Measurements from ENCODE around the gene PRPF40A.

DNA sequence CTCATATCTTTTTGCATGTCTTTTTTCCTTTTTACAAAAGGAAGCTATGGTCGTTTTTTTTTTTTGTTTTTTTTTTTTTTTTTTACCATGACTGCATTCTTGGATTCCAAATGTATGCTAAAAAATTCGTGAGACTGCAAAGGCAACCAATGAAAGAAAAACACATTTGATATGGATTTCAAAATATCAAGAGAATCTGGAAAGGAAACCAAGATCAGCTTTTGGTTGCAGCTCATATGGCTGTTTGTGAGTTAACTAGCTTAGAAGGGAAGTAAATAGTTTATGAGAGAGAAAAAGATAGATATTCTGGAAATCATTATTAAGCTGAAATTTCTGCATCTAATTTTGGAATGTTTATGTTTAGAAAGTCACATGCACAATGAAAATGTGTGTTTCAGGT is 110.3 kb downstream of the PRPF40A start:
- TF ChIP-seq, protein P1, sequence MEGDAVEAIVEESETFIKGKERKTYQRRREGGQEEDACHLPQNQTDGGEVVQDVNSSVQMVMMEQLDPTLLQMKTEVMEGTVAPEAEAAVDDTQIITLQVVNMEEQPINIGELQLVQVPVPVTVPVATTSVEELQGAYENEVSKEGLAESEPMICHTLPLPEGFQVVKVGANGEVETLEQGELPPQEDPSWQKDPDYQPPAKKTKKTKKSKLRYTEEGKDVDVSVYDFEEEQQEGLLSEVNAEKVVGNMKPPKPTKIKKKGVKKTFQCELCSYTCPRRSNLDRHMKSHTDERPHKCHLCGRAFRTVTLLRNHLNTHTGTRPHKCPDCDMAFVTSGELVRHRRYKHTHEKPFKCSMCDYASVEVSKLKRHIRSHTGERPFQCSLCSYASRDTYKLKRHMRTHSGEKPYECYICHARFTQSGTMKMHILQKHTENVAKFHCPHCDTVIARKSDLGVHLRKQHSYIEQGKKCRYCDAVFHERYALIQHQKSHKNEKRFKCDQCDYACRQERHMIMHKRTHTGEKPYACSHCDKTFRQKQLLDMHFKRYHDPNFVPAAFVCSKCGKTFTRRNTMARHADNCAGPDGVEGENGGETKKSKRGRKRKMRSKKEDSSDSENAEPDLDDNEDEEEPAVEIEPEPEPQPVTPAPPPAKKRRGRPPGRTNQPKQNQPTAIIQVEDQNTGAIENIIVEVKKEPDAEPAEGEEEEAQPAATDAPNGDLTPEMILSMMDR (conservative IDR thresholded peaks at IDR 0.05 in 1 of 2, IDR thresholded peaks at IDR 0.05 in 1 of 2; ENCODE audit: extremely low read depth in 1 of 2, insufficient read depth in 1 of 2, low read depth in 1 of 2, low read length in 2 of 2): no peak
- no peak for TF ChIP-seq EZH2 (IDR thresholded peaks at IDR 0.05; ENCODE audit: borderline replicate concordance, low read length)
